Measurements from ENCODE around the gene DNAJC5G.

The DNAJC5G gene

GRCh38 chr2:27261241-27261925 is 13.8 kb upstream of the DNAJC5G start:
- no peak overlapping the region for H3K4me3 ChIP-seq (ENCODE audit: low read length)
- no peak for DNase-seq (ENCODE audit: low read depth)
- no peak for TF ChIP-seq CTCF (conservative IDR thresholded peaks at IDR 0.05; ENCODE audit: low read depth, low read length)

DNA sequence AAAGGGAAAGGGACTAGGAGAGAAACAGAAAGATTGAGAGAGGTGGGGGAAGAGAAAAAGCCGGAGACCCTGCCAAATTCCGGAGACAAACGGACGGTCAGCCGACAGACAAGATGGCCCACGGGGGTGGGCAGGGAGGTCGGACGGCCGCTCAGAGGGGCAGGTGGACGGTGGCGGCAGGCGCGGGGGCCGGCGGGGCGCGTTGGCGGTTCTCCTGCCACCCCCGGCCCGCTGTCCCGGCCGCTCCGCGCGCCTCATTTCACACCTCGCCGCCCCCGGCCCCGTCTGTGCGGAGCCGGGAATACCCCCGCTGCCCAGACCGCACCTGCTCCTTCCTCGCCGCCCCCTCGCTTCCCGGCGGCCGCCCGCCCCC is 13.3 kb upstream of the DNAJC5G start:
- no peak for TF ChIP-seq CTCF (conservative IDR thresholded peaks at IDR 0.05; ENCODE audit: low read depth, low read length)
- DNase-seq (ENCODE audit: low read depth) = no peak
- no peak overlapping the region for H3K4me3 ChIP-seq (ENCODE audit: low read length)

DNA sequence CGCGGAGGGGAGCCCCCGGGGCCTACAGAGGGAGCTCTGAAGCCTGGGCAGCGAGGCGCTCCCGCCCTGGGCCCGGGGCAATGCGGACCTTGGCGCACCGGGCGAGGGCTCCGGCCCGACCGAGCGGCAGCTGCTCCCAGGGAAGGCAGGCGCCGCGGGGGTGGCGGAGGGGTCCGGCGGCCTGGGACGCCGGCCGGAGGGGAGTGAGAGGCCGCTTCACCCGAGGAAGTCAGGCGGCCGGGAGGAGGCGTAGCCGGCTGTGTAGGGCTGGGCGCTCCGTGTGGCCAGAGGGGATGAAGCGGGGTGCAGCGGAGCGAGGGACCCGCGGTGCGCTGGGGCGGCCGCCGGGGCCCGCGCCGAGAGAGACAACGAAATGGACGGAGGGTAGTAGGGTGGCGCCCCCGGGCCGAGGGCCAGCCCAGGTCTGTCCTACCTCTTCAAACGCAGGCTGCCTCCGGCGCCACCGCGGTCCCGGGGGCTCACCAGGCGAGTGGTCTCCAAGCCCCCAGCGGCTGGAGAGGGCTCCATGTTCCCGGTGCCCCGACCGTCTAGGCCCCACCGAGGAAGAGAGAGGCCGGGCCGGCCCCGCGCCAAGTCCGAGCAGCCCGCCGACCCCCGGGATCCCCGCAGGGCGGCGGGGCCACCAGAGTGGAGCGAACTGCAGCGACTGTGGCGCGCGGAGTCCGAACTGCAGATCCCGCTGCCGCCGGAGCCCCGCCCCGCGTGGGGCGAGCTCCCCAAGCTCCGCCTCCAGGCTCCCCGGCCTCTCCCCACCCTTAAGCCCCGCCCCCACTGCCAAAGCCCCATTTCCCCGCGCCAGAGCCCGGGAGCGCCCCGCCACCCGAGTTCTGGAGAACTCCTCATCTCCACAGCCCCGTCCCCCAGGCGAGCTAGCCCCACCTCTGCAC is 12.6 kb upstream of the DNAJC5G start, which contains the start of gene SLC30A3:
Gene SLC30A3, minus strand, starts transcription at position 669 of the 908 bp plus-strand sequence. Its CDS starts 141 bp downstream, at position 528.
- H3K4me3 ChIP-seq (ENCODE audit: low read length) = peak within 1 kb of the TSS; percentile 34
- TF ChIP-seq CTCF (conservative IDR thresholded peaks at IDR 0.05; ENCODE audit: low read depth, low read length) = no peak

GRCh38 chr2:27263287-27264252 is 11.7 kb upstream of the DNAJC5G start:
- no peak for TF ChIP-seq CTCF (conservative IDR thresholded peaks at IDR 0.05; ENCODE audit: low read depth, low read length)
- peak overlapping the region; percentile 18 for H3K4me3 ChIP-seq (ENCODE audit: low read length)
- no peak for DNase-seq (ENCODE audit: low read depth)

More for the DNA sequence above, 12.6 kb upstream of the DNAJC5G start, which contains the start of gene SLC30A3:
- no peak for DNase-seq (ENCODE audit: low read depth)

- no peak for DNase-seq (ENCODE audit: low read depth)
- TF ChIP-seq CTCF (conservative IDR thresholded peaks at IDR 0.05; ENCODE audit: low read depth, low read length) = no peak
- H3K4me3 ChIP-seq (ENCODE audit: low read length) = peak overlapping the region; percentile 23
Observed at GRCh38 chr2:27264253-27264752, 10.9 kb upstream of the DNAJC5G start.

DNA sequence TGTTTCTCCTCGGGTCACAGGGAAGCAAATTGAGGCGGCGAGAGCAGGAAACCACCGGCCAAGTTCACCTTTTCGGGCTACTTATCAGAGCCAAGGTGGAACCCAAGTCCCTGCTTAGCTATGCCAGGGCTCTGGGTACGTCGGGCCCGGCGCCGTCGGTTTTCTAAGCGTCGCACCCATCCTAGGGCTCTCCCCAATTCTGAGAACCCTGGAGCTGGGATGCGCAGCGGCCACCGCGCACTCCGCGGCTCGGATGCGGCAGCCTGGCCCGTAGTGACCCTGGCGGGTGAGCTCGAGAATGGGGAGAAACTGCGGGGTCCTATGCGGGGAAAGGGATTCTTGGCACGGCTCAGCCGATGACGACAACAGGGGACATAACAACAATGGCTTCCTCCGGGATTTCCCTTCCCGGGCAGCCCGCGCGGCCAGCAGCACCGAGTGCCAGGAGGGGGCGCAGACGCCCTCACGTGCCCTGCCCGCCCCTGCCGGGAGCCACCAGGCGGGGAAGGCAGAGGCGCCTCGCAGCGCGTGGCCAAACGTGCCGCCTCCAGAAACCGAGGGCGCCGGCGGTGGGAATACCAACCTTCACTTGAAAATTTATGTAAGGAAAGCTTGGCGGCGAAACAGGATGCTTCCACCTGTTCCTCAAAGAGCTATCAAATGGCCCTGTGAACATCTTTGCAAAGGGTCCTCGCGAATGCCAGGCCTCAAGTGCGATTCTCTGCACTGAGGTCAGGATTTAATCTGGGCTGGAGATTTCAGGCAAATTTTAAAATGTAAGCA is 10.3 kb upstream of the DNAJC5G start:
- H3K4me3 ChIP-seq (ENCODE audit: low read length) = peak overlapping the region; percentile 23
- no peak for DNase-seq (ENCODE audit: low read depth)
- TF ChIP-seq CTCF (conservative IDR thresholded peaks at IDR 0.05; ENCODE audit: low read depth, low read length) = peak; percentile 49
